ENCODE measurements around the gene ARMH4.
"Not testable (repeated sequence)": the region's sequence is repeated elsewhere in the genome, so short reads cannot be mapped to it uniquely, and the experiment has no call there.

Gene ARMH4

DNA sequence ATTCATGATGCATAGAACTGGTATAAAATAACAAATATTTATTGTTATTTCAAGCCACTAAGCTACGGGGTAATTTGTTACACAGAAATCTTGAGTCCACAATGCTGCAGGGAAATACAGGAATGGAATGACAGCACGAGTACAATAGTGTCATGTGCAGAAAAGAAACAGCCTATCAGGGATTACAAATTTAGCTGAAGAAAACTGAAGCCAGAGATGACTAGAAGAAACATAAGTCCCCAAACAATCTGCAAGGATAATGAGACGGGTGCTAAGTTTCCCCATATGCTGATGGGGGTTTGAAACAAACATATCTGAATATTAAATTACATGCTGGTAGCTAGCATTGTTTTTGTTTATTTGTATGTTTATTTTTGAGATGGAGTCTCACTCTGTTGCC, 8.9 kb downstream of the ARMH4 start:
- DNase-seq = no peak

DNA sequence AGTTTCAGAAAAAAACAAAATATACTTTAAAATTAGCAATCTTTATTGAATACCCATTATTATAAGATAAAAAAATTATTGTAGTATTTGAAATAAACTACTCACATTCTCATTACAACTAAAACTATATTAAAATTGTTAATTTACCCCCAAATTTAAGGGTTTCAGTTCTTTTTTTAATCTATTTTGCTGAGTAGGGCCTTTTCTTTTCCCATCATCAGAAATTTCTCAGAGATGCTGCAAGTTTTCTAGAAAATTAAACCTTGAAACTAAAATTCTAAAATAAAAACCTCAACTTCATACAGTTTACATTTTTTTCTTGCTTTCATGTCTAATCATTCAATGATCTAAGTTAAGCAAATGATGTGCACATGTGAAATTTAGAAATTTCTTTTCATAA, 10.1 kb downstream of the ARMH4 start:
- no peak for DNase-seq

DNA sequence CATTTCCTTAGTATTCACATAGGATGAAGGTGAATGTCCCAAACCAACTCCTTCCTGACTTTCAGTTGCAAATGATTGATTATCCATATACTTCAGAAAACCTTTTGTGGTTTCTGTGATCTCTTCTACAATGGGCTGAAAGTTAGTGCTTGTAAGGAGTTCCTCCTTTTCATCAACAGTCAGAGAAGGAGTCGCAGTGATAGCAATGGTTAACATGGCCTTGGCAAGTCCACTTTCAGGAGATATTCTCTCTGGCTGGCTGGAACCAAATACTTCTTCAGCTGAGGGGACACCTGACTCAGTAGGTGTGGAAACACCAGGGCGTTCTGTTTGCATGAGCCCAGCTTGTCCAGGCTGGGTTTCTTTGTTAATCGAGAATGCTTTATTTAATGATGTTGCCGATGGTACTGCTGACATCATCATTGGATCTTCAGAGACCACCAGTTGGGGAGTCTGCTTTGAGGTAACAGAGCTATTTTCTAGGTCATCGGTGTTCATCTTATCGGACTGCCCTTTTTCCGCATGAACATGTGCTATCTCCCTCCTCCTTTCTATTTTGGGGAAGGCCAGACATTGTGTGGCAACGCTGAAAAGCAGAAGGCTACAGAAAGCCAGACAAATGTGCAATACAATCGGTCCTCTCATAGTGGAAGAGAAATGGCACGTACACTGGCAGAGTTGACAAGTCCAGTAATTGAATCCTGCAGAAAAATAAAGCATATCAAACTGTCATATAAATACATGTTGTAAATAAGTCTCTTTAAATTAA, 13.1 kb downstream of the ARMH4 start:
- no peak for DNase-seq

DNA sequence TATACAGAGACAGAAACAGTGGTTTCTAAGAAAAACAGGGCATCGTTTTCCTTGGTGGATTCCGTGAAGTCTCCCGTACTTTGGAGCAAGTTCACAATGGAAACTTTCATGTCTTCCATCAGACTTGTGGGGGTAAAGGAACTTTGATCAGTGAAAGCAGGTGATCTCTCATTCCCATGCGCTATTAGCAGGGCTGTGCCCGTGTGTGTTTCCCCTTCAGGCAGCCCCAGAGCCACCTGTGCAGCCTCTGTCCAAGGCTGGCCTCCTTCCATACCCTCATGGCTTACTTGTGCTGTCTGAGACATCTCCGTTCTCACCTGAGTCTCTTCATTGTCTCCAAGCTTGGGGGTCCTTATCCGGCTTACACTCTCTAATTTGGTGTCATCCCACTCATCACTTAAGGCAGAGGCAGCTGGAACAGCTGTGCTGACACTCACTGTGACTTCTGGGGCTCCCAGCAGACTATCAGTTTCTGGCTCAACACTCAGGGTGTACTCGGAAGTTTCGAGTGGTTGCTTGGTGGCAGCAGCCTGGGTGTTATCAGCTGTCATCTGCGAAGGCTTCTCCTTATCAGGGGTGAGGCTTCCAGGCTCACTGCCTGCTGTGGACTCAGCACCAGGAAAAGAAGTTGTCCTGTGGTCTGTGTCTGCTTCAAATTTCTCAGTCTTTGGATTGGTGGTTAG, 13.8 kb downstream of the ARMH4 start:
- DNase-seq = no peak

DNA sequence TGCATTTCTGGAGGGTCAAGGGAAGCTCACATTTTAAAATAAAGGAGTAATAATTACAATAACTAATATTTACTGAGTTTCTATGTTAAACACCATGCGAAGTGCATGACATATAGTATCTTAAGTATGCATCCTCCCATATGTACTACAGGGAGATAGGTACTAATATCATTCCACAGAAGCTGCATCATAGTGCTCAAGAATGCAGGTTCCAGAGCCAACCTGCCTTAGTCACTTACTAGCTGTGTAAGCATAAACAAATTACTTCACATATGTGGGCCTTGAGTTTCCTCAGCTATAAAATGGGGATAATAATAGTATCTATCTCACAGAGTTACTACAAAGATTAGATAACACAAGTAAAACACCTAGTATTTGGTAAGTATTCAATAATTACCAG, 18.3 kb downstream of the ARMH4 start:
- DNase-seq = no peak

DNA sequence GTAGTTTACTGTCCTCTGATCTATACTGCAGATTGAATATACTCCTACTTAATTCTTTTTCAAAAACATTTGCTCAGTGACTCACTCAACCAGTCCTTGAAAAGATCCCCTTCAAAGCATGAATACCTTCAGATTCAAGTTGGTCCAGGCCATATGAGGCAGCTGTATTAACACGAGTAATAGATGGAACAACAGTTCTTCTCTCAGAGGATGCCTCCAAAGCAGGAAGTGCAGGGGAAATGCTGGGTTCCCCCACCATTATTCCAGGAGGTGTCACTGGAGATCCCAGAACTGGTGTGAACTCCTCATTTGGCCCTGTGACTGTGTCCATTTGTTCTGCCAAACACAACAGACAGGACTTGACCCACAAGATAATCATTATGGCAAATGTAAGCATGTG, 20.6 kb downstream of the ARMH4 start:
- no peak for DNase-seq

DNA sequence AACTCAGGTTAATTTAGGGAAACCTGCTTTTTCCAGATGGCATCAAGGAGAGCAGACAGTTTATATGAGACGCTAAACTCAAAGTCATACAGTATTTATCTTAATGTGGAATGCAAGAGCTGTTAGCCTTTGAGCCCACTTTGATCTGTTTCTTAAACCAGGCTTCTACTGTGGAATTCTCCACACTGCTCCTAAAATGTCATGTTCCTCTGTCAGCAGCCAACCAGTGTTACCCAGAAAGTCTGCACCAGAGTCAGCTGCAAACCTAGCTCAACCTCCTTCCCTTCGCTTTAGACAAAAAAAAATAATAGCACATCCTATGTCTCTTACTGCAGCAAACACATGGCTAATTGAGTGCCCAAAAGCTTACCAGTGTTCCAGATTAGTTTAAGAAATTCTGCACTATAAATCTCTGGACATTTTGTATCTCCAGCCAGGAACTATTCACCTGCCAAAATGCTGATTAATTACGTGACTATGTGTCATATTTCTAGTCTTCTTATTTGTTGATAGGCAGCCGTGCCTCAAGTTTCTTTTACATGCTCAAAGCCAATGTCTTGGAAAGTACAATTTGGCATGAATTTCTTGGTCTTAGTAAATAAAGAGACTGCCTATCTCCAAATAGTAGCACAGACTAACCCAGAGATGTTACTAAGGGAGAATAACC, 21.8 kb downstream of the ARMH4 start:
- DNase-seq = no peak

DNA sequence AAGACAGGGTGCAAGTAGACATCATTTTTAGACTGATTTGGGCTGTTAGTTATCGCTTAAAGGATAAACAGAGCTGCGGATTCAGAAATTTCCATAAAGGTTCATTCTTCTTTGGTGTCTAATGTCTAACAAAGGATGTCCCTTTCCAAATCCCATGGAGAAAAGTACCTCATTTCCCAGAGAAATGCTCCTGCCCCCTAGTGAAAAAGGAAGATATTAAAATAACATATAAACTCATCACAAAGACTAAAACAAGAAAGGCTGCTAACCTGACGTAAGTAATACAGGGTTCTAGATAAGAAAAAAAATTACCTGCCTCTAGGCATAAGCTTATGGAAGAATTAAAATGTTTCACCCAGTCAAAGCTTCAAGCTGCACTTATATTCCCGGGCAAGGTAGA, 22.8 kb downstream of the ARMH4 start:
- no peak for DNase-seq

DNA sequence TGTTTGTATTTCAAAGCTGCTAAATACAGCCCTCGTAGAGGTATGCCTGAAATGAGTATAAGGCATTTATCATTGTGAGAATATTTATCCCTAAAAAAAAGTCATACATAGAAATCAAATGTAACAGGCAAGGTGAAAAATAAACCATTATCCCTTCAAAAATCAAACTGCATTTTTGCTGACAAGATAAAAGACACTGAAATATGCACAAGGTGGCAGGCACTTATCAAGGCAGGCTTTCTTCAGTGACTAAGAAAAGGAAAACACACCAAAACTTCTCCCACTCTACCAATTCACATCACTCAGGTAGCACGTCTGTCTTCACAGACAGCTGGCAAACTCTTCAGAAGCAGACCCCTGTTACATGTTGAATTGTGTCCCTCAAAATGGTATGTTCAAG, 23.6 kb downstream of the ARMH4 start:
- DNase-seq = no peak

DNA sequence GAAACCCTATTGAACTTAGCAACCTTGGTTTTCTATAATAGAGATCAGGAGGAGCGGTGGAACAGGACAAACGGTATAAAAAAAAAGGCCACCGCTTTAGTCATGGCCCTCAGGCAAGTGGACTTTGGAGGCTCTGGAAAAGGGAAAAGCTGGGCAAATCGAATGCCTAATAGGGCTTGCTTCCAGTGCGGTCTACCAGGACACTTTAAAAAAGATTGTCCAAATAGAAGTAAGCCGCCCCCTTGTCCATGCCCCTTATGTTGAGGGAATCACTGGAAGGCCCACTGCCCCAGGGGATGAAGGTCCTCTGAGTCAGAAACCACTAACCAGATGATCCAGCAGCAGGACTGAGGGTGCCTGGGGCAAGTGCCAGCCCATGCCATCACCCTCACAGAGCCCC, 29.5 kb downstream of the ARMH4 start:
- not testable (repeated sequence) for DNase-seq

DNA sequence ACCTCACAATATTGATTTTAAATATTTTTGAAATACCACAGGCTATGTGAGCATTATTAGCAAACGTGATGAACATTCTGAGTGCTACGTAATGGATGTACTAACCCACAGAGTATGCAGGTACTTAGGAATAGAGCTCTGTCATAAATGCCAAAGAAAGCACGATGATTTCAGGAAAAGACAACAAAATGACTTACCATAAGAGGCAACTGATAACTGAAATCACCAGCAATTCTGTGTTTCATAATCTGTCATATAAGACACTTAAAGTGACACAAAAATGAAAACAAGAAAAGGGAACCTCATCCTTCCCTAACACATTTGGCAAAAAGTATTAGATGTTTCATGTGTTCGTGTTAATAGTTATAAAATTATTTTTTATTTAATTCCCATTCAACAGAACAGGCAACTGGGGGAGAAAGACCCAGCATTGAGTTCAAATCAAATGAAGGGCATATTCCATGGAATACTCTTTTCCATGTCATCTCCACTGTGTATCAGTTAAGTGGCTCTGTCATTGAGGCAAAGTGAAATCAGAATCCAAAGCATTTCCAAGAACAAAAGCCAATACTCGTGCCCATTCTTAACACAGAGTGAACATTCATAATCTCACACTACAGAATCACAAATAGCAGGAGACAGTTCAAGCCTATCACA, 30.4 kb downstream of the ARMH4 start:
- DNase-seq = no peak

DNA sequence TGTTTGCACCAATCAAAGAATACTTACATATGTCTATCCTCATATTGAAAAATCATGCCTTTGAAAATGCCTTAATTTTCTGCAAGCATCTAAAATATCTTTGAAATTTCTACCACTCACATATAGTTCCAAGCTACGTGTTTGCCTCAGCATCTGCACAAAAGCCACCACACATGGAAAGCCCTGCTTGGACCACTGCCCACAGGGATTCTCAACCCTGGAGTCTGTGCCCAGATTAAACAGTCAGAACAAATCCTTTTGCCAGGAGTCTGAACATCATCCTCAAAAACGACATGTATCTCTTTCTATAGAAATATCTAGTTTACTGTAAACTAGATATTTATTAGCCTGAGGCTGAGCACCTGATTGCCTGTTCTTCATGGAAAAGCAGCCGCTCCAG, 32.6 kb downstream of the ARMH4 start:
- no peak for DNase-seq

DNA sequence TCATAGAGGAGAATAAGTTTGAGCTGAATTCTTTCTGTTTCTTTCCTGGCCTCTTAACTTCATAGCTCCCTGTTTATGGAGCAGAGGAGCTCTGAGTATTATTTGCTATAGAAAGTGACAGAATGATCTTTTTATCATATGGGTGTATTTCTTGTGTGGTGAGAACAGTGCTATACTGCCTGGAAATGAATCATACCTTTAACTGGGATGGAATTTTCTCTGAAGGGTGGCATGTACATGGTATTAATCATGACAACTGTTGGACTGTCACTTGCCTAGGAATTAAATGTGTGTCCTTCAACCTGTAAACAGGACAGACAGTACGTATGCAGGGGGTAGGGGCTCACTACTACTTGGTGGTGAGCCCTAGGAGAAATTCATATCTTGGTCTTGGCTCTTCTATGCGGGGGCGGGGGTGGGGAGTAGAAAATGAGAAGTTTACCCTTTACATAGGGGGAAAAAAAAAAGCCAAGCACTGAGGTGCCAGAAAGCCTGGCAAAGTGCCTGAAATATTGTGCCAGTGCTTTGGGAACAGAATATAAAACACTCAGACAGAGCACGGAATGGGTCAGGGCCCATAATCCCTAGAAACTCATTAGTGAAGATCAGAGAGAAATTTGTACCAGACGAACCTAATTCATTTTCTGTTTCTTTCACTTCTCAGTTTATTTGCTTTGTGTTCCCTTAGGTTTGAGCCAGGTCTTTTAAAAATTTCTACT, 33.8 kb downstream of the ARMH4 start:
- no peak for DNase-seq

DNA sequence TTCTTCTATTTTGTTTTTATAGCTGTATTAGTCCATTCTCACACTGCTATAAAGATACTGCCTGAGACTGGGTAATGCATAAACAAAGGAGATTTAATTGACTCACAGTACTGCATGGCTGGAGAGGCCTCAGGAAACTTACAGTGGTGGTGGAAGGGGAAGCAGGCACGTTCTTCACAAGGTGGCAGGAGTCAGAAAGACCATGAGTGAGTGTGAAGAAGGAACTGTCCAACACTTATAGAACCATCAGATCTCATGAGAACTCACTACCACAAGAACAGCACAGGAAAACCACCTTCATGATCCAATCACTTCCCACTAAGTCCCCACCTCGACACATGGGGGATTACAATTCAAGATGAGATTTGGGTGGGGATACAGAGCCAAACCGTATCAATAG, 42.3 kb downstream of the ARMH4 start:
- DNase-seq = no peak

DNA sequence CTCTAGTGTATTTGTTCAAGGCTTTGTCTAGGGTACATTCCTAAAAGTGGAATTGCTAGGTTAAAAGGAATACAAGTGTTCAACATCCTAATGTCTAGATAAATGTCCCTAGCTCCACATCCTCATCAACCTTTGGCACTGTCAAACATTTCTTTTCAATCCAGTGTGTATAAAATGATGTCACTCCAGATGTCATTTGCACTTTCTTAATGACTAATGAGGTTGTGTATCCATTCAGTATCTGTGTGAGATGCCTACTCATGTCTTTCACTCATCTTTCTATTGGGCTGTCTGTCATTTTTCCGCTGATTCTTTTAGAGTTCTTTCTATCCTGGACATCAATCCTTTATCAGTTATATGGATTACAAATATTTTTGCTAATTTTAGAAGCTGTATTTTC, 43.3 kb downstream of the ARMH4 start:
- no peak for DNase-seq

DNA sequence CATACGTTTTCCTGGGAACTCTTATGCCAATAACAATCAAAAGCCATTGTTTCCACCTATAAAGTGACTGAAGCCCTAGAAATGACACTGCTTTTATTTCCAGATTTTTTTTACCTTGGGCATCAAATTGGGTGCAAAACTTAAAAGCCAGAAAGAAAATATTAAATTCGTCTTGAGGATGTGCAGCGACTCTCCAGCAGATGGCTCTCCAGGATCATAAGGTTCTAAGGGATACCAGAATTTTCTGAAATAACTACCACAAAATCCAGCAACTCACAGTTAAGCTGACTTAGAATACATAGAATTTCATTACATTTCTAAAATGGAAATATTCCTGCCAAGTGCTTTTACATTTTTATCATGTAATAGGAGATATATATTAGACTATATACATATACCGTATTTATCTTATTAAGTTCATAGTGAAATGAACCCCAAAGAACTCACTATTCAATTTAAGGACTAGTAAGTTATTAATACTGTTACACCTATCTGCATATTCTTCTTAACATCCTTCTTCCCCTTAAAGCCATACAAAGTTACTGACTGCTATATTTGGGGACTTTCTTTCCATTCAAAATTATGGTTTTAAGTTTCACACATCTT, 44.0 kb downstream of the ARMH4 start:
- peak; percentile 7 to 51 for DNase-seq

DNA sequence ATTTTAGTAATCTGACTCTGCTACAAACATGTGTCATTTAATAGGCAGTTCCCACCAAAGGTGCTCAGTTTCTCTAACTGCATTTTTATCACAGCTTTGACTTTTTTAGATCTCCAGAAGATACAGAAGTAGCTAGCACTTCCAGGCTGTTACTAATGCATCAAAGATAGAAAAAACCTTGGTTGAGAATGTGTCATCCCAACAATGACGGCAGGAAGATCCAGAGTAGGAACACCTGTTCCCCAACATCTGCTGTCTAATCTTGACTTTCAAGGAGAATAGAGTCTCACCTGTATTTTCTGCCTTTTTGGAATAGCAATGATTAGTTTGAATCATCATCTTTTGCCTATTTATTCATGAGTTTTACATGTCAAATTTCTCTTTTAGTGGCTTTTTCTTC, 45.0 kb downstream of the ARMH4 start:
- DNase-seq = no peak

DNA sequence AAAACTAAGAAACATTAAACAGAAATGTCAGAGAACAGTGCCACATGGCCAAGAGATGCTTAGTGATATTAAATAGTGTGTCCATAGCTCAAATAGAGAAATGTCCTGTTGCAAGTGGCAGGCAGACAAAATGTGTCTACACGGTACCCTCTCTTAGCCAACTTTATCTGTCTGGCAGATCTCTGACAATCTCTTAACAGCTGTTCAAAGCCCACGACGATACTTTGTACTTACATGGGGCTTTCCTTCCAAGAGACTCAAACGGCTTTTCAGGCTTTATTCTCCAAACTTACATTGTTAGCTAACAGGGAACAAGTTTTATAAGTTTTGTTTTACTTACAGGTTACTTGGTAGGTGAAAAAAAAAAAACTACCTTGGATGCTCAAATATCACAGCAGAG, 45.6 kb downstream of the ARMH4 start:
- no peak for DNase-seq

DNA sequence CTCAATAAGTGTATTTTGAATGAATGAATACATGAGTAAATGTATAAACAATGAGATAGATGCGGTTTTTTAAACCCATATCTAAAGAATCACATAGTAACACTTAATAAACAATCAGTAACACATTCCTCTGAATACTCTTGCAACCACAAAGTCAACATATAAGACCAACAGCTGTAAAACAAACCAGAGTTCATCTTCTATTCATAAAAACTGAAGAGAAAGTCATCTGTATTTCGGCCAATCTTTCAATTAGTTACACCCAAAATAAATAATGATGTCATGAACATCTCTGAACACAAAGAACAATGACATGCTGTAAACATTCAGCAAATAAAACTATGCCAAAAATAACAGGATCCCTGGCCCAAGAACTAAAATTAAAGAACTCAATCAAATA, 47.2 kb downstream of the ARMH4 start:
- no peak for DNase-seq

DNA sequence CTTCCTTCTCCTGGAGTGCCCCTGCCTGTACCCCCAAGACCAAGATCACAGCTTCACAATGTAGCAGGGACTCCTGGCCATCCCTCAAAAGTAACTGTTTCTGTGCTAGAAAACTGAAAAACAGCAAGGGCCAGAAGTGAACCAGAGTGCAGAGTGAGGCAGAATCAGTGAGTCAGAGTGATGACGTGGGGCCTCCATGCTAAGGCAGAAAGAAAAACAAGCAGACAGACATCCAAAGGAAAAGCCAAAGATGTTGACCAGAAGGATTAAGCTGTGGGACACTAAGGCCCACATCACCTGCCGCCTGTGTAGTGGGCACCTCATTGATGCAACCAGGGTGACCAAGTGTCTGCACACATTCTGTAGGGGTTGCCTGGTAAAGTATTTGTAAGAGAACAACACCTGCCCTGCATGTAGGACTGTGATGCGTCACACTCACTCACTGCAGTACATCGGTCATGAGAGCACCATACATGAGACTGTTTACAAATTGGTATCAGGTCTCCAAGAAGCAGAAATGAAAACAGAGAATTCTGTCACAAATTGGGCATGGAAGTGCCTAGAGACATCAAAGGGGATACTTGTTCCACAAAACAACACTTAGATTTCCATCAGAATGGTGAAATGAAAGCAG, 51.2 kb downstream of the ARMH4 start:
- no peak for DNase-seq

DNA sequence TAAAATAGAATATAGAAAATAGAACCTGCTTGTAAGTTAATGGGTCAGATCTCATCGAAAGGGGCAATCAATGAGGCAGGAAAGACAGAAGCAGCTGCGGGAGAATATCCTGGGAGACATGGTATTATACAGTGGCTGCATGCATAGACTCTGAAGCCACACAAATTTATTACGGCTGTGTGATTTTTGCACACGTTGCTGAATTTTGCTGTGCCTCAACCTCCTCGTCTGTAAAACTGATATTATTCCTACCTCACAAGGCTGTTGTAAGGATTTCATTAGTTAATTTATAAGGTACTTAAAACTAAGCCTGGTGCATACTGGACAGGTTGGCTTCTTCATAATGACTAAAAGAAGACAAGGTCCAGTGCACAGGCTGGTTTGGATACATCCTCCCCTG, 52.3 kb downstream of the ARMH4 start:
- no peak for DNase-seq

DNA sequence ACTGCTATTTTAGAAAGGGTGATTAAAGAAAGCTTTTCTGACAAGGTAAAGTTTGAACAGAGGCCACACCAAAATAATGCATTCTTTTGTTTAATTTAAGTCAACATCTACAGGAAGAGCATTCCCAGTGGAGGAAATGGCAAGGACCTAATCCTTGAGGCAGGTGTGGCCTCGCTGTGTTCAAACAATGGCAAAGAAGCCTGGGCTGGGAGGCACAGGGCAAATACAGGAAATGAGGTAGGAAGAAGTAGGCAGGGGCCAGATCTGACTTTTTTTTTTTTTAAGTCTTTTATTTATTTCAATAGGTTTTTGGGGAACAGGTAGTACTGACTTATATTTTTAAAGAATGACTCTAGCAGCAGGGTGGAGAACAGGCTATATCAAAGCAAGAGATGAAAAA, 53.5 kb downstream of the ARMH4 start:
- no peak for DNase-seq

Data from CD4-positive, alpha-beta T cell treated with Interferon alpha-2 for 1 hour (primary cell).